HAP-1 (cell line): ENCODE results near the gene EFHB.
A peak's percentile ranks its signal among the peaks of the same experiment; 100 is the strongest.
"Not testable (repeated sequence)": the region's sequence is repeated elsewhere in the genome, so short reads cannot be mapped to it uniquely, and the experiment has no call there.

Experiments
- DNase-seq, 2 experiments: peaks; one replicate each; pipeline ENCODE4 v3.0.0-alpha.2; 2016 to 2020; ENCODE audit warnings: low spot score in 2 of 2
- H3K27me3 ChIP-seq: fragments of 250-450 bp; sonication (Bioruptor Pico); 2 replicates; pipeline ENCODE4 v1.5.1; 2020; ENCODE audit warnings: low read depth, mild to moderate bottlenecking, moderate library complexity
- H3K36me3 ChIP-seq: fragments of 250-450 bp; sonication (Bioruptor Pico); replicated peaks from 2 replicates; pipeline ENCODE4 v1.5.1; 2020; ENCODE audit warnings: mild to moderate bottlenecking
- H3K4me1 ChIP-seq: fragments of 250-450 bp; sonication (Bioruptor Pico); 2 replicates; pipeline ENCODE4 v1.5.1; 2020; ENCODE audit warnings: mild to moderate bottlenecking
- H3K4me3 ChIP-seq: fragments of 250-450 bp; sonication (Bioruptor Pico); 2 replicates; pipeline ENCODE4 v1.5.1; 2020; ENCODE audit warnings: mild to moderate bottlenecking, moderate library complexity
- H3K9me3 ChIP-seq: fragments of 250-450 bp; sonication (Bioruptor Pico); 2 replicates; pipeline ENCODE4 v1.5.1; 2020; ENCODE audit warnings: mild to moderate bottlenecking, moderate library complexity
- in situ Hi-C: fragments of 300-500 bp; cut with MboI; formaldehyde crosslinking; loops from 3 replicates; pipeline ENCODE4 v1.14.3; 2020; ENCODE audit warnings: low sequenced_read_pairs, inconsistent platforms, mixed read lengths

Gene EFHB, protein sequence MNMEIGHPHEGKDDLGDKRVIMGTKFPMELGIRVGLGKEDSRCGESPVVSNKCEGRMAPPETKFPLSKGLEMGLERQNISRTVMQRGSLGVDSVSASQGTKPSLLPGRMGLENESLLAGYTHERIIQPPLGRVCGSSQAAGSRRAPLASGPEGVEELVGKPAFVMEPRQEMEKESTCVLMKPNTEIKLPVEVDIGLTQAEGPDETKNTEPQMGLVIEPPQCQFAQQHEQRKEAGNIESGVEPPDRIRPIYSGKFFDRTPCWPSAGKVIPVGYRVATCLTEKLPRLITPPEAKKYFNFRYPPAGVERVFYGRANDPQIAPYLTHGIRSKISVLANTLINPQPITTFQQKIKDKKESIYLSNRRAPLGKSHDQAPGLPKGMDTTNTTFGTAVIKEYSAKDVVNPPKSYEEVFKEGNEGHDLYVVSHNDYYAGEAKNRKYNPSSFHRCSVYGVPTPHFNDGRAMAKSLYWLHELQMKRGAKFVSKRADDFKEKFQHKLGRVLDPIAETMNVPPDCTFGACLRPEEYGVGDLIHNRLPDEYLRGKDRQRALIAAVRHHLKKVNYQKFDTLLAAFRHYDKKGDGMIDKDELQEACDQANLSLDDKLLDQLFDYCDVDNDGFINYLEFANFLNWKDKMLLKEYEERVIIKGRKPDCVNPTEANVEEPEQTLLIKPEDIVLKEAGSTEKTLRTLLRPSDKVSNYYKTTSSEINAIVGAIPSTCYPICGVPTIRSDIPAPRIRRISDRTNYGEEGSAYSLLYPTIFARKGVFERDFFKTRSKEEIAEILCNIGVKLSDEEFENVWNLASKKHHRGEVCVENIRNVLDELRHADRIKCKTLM

DNA sequence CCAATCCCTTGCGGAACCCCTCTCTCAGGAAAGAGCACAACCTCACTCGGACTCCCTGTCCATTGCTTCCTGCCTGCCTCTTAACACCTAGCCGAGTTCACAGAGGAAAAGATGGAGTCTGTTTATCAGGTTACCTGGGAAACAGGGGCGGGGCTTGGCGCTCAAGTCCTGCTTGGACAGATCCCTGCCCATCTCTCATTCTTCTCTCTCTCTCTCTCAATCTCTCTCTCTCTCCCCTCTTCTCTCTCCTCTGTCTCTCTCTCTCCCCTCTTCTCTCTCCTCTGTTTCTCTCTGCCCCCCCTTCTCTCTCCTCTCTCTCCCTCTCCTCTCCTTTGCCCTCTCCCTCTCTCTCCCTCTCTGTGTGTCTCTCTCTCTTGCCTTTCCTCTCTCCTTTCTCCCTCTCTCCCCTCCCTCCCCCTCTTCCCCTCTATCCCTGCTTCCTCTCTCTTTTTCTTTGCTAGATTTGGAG lies at the start of gene EFHB:
Gene EFHB (minus strand): TSS at position 120 of the 469 bp plus-strand sequence. CDS start 199 bp downstream, outside the sequence.
- no peaks in the 10 kb centered on the region for H3K27me3 ChIP-seq
- in situ Hi-C loops = no loop called here
- H3K4me1 ChIP-seq = no peaks in the 10 kb centered on the region
- H3K9me3 ChIP-seq = no peaks in the 10 kb centered on the region
- H3K4me3 ChIP-seq = no peak within 1 kb of the TSS
- no peaks in the 10 kb centered on the region for H3K36me3 ChIP-seq
- DNase-seq = peak; percentile 45 to 84

DNA sequence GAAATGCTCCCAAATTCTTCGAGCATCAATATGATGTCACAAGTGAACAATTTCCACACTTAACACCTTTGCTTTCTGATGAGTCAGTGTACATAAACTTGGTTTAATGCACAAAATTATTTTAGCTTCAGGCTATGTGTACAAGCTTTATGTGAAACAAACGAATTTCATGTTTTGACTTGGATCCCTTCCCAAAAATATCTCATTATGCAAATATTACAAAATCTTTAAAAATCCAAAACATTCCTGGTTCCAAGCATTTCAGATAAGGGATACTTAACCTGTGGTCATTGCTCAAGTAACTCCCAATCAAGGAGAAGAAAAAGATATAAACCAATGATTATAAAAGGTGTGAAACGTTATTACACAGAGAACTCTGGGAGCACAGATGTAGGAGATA lies 38.0 kb upstream of the EFHB start:
- H3K4me3 ChIP-seq = no peak overlapping the region
- no peak for DNase-seq
- no peaks in the 10 kb centered on the region for H3K27me3 ChIP-seq
- peaks cover 16% of the 10 kb centered on the region for H3K36me3 ChIP-seq
- in situ Hi-C loops = no loop called here
- no peaks in the 10 kb centered on the region for H3K4me1 ChIP-seq
- no peaks in the 10 kb centered on the region for H3K9me3 ChIP-seq

DNA sequence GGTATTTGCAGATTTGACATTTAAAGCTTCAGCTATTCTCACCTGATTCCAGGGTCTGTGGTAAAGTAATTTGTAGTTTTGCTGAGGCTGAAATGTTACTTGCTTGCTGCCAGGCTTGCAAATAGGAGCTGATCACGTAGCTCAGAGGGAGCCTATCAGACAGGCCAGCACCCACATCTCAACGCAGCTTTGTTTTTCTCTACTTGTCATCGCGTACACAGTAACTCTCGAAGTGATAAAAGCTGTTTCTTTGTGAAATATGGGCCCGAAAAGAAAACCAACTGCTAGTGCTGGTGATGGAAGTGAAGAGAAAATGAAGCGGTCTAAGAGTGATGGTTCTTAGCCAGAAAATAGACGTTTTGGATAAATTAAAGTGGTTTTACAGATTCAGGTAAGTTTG lies 36.3 kb upstream of the EFHB start:
- Histone ChIP-seq H3K4me3 (no peak overlapping the region), H3K36me3 (peaks cover 13% of the 10 kb centered on the region), H3K27me3 (no peaks in the 10 kb centered on the region), H3K4me1 (no peaks in the 10 kb centered on the region), H3K9me3 (no peaks in the 10 kb centered on the region)
- DNase-seq = no peak
- in situ Hi-C loops = no loop called here

DNA sequence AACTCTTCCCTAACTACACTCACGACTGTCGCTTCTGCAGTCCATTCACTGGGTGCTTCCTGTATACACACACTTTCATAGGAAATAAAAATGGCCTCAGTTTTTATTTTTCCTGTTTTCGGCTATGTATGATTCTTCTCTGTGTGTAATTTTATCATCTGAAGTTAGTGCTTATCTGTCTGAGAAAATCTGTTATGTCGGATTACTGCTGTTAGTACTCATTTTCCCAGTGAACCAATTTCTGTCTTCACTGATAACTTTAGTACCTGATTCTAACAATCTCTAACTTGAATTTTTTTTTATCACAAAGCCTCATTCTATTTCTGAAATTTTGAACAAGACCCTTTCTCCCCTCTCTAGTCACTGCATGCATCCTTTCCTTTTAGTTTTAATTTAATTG lies 33.8 kb upstream of the EFHB start:
- no peaks in the 10 kb centered on the region for H3K4me1 ChIP-seq
- no peaks in the 10 kb centered on the region for H3K27me3 ChIP-seq
- no peak for DNase-seq
- peaks cover 10% of the 10 kb centered on the region for H3K36me3 ChIP-seq
- H3K4me3 ChIP-seq = no peak overlapping the region
- H3K9me3 ChIP-seq = no peaks in the 10 kb centered on the region
- in situ Hi-C loops = no loop called here

DNA sequence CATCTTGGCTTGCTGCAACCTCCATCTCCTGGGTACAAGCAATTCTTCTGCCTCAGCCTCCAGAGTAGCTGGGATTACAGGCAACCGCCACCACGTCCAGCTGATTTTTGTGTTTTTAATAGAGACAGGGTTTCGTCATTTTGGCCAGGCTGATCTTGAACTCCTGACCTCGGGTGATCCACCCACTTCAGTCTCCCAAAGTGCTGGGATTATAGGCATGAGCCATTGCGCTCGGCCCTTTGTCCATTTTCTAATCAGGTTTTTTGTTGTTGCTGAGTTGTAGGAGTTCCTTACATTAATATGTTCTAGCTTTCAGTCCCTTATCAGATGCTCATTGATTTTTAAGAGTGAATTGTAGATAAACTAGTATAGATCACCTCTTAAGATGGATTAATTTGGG lies 33.2 kb upstream of the EFHB start:
- peaks cover 5% of the 10 kb centered on the region for H3K36me3 ChIP-seq
- no peaks in the 10 kb centered on the region for H3K4me1 ChIP-seq
- in situ Hi-C loops = no loop called here
- no peaks in the 10 kb centered on the region for H3K9me3 ChIP-seq
- no peak for DNase-seq
- H3K4me3 ChIP-seq = no peak overlapping the region
- no peaks in the 10 kb centered on the region for H3K27me3 ChIP-seq

DNA sequence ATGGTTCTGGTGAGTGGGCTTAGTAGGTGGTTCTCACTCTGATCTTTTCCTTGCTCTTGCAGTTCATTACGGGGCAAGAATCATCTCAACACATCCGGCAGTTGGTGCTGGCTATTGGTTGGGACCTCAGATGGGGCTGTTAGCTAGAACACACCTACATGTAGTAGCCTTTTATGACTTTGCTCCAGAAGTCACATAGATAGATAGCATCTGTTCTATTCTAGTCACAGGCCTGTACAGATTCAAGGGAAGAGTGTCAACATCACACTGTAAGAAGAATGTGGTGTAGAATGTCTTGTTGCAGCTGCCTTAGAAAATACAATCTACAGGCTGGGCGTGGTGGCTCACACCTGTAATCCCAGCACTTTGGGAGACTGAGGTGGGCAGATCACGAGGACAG lies 27.9 kb upstream of the EFHB start:
- Histone ChIP-seq H3K36me3 (peaks cover 5% of the 10 kb centered on the region), H3K27me3 (no peaks in the 10 kb centered on the region), H3K9me3 (no peaks in the 10 kb centered on the region), H3K4me3 (no peak overlapping the region), H3K4me1 (no peaks in the 10 kb centered on the region)
- in situ Hi-C loops = no loop called here
- no peak for DNase-seq

DNA sequence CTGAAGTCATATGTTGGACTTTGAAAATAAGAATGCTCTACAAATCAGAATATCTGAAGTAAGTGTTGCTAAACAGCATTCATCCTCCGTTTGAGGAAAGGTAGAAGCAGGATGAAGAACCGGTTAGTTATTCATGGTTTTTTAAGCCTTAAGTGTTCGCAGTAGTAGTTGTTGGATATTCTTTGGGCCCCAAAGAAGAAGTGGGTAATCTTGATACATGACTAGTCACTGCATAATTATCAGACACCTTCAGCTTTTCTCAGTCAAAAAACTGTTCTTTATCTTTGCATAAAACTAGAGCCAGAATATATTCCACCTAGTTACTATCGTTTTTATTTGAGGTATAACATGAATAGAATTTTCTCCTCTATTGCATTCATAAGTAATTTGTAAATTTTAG lies 26.7 kb upstream of the EFHB start:
- Histone ChIP-seq H3K27me3 (no peaks in the 10 kb centered on the region), H3K4me3 (no peak overlapping the region), H3K9me3 (no peaks in the 10 kb centered on the region), H3K4me1 (peaks cover 3% of the 10 kb centered on the region; the same call in 1 of the 2 replicates), H3K36me3 (peaks cover 9% of the 10 kb centered on the region)
- in situ Hi-C loops = no loop called here
- no peak for DNase-seq

DNA sequence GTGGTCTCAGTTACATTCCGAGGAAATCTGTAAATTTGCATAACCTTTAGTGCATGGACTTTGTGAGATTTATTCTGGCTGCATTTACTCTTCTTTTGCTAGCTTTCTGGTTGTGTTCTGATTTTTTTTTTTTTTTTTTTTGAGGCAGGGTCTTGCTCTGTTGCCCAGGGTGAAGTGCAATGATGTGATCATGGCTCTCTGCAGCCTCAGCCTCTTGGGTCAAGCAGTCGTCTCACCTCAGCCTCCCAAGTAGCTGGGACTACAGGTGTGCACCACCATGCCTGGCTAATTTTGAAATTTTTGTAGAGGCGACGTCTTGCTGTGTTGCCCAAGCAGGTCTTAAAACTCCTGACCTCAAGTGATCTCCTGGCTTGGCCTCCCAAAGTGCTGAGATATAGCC lies 25.5 kb upstream of the EFHB start:
- Histone ChIP-seq H3K27me3 (no peaks in the 10 kb centered on the region), H3K4me1 (peaks cover 3% of the 10 kb centered on the region; the same call in 1 of the 2 replicates), H3K4me3 (no peak overlapping the region), H3K36me3 (peaks cover 13% of the 10 kb centered on the region), H3K9me3 (no peaks in the 10 kb centered on the region)
- DNase-seq = no peak
- in situ Hi-C loops = no loop called here

DNA sequence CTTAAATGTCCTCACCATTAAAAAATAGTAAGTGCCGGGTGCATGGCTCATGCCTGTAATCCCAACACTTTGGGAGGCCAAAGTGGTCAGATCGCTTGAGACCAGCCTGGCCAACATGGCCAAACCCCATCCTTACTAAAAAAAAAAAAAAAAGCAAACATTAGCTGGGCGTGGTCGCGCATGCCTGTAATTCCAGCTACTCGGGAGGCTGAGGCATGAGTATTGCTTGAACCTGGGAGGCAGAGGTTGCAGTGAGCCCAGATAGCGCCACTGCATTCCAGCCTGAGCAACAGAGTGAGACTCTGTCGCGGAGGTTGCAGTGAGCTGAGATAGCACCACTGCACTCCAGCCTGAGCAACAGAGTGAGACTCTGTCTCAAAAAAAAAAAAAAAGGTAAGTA lies 23.3 kb upstream of the EFHB start:
- DNase-seq, in situ Hi-C loops, H3K27me3 ChIP-seq, H3K4me1 ChIP-seq, H3K4me3 ChIP-seq, H3K9me3 ChIP-seq: not testable (repeated sequence)
- peaks cover 26% of the 10 kb centered on the region for H3K36me3 ChIP-seq

DNA sequence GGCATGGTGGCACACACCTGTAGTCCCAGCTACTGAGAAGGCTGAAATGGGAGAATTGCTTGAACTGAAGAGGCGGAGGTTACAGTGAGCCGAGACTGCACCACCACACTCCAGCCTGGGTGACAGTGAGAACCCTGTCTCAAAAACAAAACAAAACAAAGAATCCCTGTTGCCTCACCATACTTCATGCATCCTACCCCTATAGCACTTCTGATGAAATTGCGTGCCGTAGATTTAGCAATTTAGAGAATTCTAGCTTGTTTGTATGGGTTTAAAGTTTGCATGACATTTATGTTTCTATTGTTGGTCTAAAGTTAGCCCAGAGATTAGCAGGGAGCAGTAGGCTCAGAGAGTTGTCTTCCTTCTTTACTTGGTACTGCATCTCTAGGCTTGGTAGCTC lies 20.7 kb upstream of the EFHB start:
- Histone ChIP-seq H3K27me3 (no peaks in the 10 kb centered on the region), H3K4me3 (no peak overlapping the region), H3K36me3 (peaks cover 39% of the 10 kb centered on the region), H3K9me3 (no peaks in the 10 kb centered on the region), H3K4me1 (peaks cover 8% of the 10 kb centered on the region)
- no peak for DNase-seq
- in situ Hi-C loops = no loop called here

DNA sequence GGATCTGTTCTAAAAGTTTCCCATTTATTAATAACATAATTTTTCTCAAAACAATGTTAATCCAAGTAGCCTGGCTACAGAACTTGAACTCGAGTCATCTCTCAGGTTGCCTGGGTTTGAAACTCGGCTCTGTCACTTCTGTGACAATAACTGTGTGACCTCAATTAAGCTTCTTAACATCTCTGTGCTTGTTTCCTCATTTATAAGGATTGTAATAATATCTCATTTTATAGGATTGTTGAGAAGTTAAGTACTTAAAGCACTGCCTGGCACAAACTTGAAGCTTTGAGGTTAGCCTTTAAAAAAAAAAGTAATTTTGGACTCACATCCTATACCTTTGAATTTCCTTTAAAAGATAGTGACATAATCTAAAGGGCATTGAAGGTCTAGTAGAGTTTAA lies 16.3 kb upstream of the EFHB start:
- Histone ChIP-seq H3K36me3 (peaks cover 35% of the 10 kb centered on the region), H3K9me3 (no peaks in the 10 kb centered on the region), H3K4me3 (no peak overlapping the region), H3K27me3 (no peaks in the 10 kb centered on the region), H3K4me1 (peaks cover 18% of the 10 kb centered on the region)
- DNase-seq = no peak
- in situ Hi-C loops = no loop called here

DNA sequence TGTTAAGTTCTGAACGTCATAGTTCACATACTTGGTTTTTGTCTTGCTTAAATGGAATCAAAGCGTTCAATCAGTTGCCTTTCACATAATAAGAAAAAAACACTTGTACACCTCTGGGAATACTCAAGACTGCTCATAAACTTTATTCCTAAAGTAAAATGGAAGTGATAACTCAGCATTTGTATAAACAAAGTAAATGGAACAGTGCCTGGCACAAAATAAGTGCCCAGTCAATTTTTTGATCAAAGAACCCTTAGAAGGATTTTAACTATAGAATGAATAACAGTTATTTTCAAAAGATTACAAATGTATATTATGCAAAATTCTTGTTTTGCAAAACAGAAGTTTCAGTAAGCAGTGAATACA lies 14.2 kb upstream of the EFHB start:
- peak in 1 of 2 experiments; percentile 9 for DNase-seq
- Histone ChIP-seq H3K4me1 (peaks cover 18% of the 10 kb centered on the region), H3K9me3 (no peaks in the 10 kb centered on the region), H3K4me3 (peak overlapping the region; percentile 93), H3K27me3 (no peaks in the 10 kb centered on the region), H3K36me3 (peaks cover 24% of the 10 kb centered on the region)
- in situ Hi-C loops = loop anchor here (5.0 kb wide), 1 partner anchor 94 kb away; the partner anchor contains the start of gene KAT2B

DNA sequence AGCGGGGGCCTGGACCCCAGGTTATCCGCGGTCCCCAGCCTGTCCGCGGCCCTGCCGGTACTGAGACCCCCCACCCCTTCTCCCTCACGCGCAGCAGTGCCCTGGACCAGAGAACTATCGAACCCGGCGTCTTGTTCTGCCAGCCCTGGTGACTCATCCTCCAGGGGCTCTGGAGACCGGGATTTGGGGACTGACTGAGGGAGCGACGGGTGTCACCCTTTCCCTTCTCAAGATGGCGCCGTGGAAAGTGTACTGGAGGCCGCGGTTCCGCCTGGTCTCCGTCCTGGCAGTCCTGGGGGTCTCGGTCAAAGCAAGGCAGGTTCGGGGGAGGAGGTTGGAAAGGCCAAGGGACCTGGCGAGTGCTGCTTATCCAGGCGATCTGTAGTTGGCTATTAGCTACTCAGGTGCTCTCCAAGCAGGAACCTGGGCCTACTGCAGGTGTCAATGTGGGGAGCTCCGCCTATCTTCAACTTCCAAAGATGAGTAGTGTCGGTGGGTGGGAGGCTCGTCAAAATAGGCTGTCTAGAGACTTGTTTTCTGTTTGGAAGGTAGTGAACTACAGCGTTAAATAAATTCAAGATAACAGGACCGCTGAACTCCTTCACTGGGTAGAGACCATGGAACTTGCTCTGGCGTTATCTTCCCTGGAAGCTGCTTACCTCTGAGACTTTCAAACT lies 13.7 kb upstream of the EFHB start:
- no peaks in the 10 kb centered on the region for H3K9me3 ChIP-seq
- DNase-seq = peak; percentile 57 to 59
- no peaks in the 10 kb centered on the region for H3K27me3 ChIP-seq
- H3K4me3 ChIP-seq = peak overlapping the region; percentile 93
- in situ Hi-C loops = loop anchor here (5.0 kb wide), 1 partner anchor 95 kb away; the partner anchor contains the start of gene KAT2B
- peaks cover 18% of the 10 kb centered on the region for H3K4me1 ChIP-seq
- H3K36me3 ChIP-seq = peaks cover 21% of the 10 kb centered on the region
